Stimulated activated CD4-positive, alpha-beta T cell treated with anti-CD3 and anti-CD28 coated beads, TNF-alpha, amount 100 ng/mL, for 48 hours (primary cell): Measurements from ENCODE around the gene SLC35G6.
"Not testable (repeated sequence)": the region's sequence is repeated elsewhere in the genome, so short reads cannot be mapped to it uniquely, and the experiment has no call there.

Source experiments
- DNase-seq, 3 donors: peaks; one replicate each; pipeline ENCODE4 v3.0.0-alpha.2; 2020; ENCODE audit warnings: low read depth in 3 of 3

SLC35G6 gene

GRCh38 chr17:7481275-7481674 lies at the start of gene SLC35G6:
TSS of gene SLC35G6 (plus strand) at chr17:7481446. CDS start at chr17:7481517, 71 bp downstream.
- not testable (repeated sequence) for DNase-seq

- no peak for DNase-seq
Measured at GRCh38 chr17:7432296-7432695, 49.0 kb upstream of the SLC35G6 start.

GRCh38 chr17:7435676-7436555 lies 45.3 kb upstream of the SLC35G6 start:
- DNase-seq = peak in 1 of 3 donors; percentile 30

GRCh38 chr17:7436556-7437368 lies 44.5 kb upstream of the SLC35G6 start:
- DNase-seq = peak; percentile 68 to 71 (median 68)

GRCh38 chr17:7437369-7437863 lies 43.8 kb upstream of the SLC35G6 start:
- DNase-seq = no peak

- DNase-seq = peak in 2 of 3 donors; percentile 22 to 70
Measured at GRCh38 chr17:7437950-7438614, 43.2 kb upstream of the SLC35G6 start.

GRCh38 chr17:7438656-7439460 lies 42.4 kb upstream of the SLC35G6 start:
- DNase-seq = no peak

GRCh38 chr17:7439462-7440112 lies 41.7 kb upstream of the SLC35G6 start, which contains the start of gene FGF11:
TSS of gene FGF11 (plus strand) at chr17:7439512. CDS start at chr17:7439621, 109 bp downstream.
- DNase-seq = no peak

GRCh38 chr17:7440113-7440833 lies 41.0 kb upstream of the SLC35G6 start:
- no peak for DNase-seq

- DNase-seq = no peak
Measured at GRCh38 chr17:7440834-7441195, 40.4 kb upstream of the SLC35G6 start.

- no peak for DNase-seq
Measured at GRCh38 chr17:7441266-7441665, 40.0 kb upstream of the SLC35G6 start.

- DNase-seq = no peak
Measured at GRCh38 chr17:7442142-7442541, 39.1 kb upstream of the SLC35G6 start.

- DNase-seq = no peak
Measured at GRCh38 chr17:7443499-7444485, 37.5 kb upstream of the SLC35G6 start.

- no peak for DNase-seq
Measured at GRCh38 chr17:7444682-7445618, 36.3 kb upstream of the SLC35G6 start, which contains the start of gene CHRNB1. TSS of gene CHRNB1 (plus strand) at chr17:7445061. CDS start at chr17:7445128, 67 bp downstream.

- no peak for DNase-seq
Measured at GRCh38 chr17:7445619-7445968, 35.7 kb upstream of the SLC35G6 start.

GRCh38 chr17:7448461-7448860 lies 32.8 kb upstream of the SLC35G6 start:
- DNase-seq = no peak

GRCh38 chr17:7459961-7460545 lies 21.2 kb upstream of the SLC35G6 start:
- DNase-seq = no peak
